Endothelial cell of umbilical vein (primary cell): ENCODE measurements around the gene CIC. TPM values are rescaled to one million over a fixed set of nuclear protein-coding genes. Genes with fewer than 3 reads are reported as not detected.
"Not testable (repeated sequence)": the region's sequence is repeated elsewhere in the genome, so short reads cannot be mapped to it uniquely, and the experiment has no call there.

ENCODE experiments used
- BruUV-seq: library from RNA; stranded (reverse); fragments of 400-500 nt; replicated peaks from 2 replicates; lab custom pipeline; 2021; lab: Mats Ljungman, UMichigan
- CTCF ChIA-PET: fragments of 300-600, 350-600 bp; sonication (Branson Sonifier 250); formaldehyde crosslinking; loops from one replicate; lab custom pipeline; 2021; ENCODE audit warnings: antibody characterized with exemption, inconsistent platforms; lab: Charles Lee
- POLR2A ChIA-PET: fragments of 300-600, 350-600 bp; sonication (Branson Sonifier 250); formaldehyde crosslinking; loops from one replicate; lab custom pipeline; 2021; ENCODE audit warnings: antibody characterized with exemption, inconsistent platforms; lab: Charles Lee
- DNase-seq: peaks from one replicate; pipeline ENCODE4 v3.0.0-alpha.2; 2011; ENCODE audit warnings: low read depth, low spot score
- FAIRE-seq: peaks from 2 replicates; lab custom pipeline; 2011; peaks lifted over from hg19 to GRCh38; lab: Jason Lieb, UNC
- H2AFZ ChIP-seq: 2 replicates; pipeline ENCODE4 v1.6.0; 2012; ENCODE audit warnings: low read depth, low read length, control low read depth, inconsistent platforms
- H3K27ac ChIP-seq: 2 replicates; pipeline ENCODE4 v1.5.1; 2011; ENCODE audit warnings: low read depth, mild to moderate bottlenecking, control low read depth, low read length, moderate library complexity; ENCODE audit not compliant: insufficient read depth
- H3K27me3 ChIP-seq, 2 experiments: 2 replicates each; pipeline versions ENCODE4 v1.6.0 to v1.6.1; 2011; ENCODE audit warnings: low read length in 2 of 2, mixed read lengths in 1 of 2; ENCODE audit not compliant: control insufficient read depth in 2 of 2, insufficient read depth in 2 of 2
- H3K36me3 ChIP-seq, 2 experiments: 2 replicates in 1 of 2; 3 replicates in 1 of 2; pipeline ENCODE4 v1.5.1; 2011; ENCODE audit warnings: low read length in 2 of 2, mild to moderate bottlenecking in 1 of 2, moderate library complexity in 1 of 2; ENCODE audit not compliant: control insufficient read depth in 2 of 2, insufficient read depth in 2 of 2; ENCODE audit errors: extremely low read depth in 1 of 2
- H3K4me1 ChIP-seq: 3 replicates; pipeline ENCODE4 v1.5.1; 2011; ENCODE audit warnings: mild to moderate bottlenecking, low read length; ENCODE audit not compliant: control insufficient read depth, insufficient read depth; ENCODE audit errors: extremely low read depth
- H3K4me2 ChIP-seq: 2 replicates; pipeline ENCODE4 v1.6.1; 2011; ENCODE audit warnings: low read length, control low read depth, mixed read lengths; ENCODE audit not compliant: insufficient read depth
- H3K4me3 ChIP-seq, 3 experiments: fragments of 200-600 bp in 1 of 3; sonication (generic), shearing (Covaris generic) in 1 of 3; replicated peaks in 1 of 3; 2 replicates each; pipeline ENCODE4 v1.5.1; 2011 to 2016; ENCODE audit warnings: control low read depth in 3 of 3, low read length in 3 of 3, mild to moderate bottlenecking in 2 of 3, inconsistent platforms in 1 of 3, low read depth in 1 of 3, moderate library complexity in 1 of 3; ENCODE audit not compliant: insufficient read depth in 1 of 3
- H3K79me2 ChIP-seq: 2 replicates; pipeline ENCODE4 v1.6.0; 2012; ENCODE audit warnings: low read length, inconsistent platforms; ENCODE audit not compliant: control insufficient read depth, insufficient read depth
- H3K9ac ChIP-seq: replicated peaks from 2 replicates; pipeline ENCODE3; 2011; ENCODE audit warnings: low read length, control low read depth; ENCODE audit not compliant: insufficient read depth; ENCODE audit errors: extremely low read depth
- H3K9me1 ChIP-seq: replicated peaks from 3 replicates; pipeline ENCODE4 v1.6.0; 2011; ENCODE audit warnings: mild to moderate bottlenecking, low read length; ENCODE audit not compliant: control insufficient read depth, insufficient read depth; ENCODE audit errors: extremely low read depth
- H3K9me3 ChIP-seq: replicated peaks from 2 replicates; pipeline ENCODE4 v1.5.1; 2012; ENCODE audit warnings: low read length, inconsistent platforms; ENCODE audit not compliant: control insufficient read depth, insufficient read depth
- H4K20me1 ChIP-seq: replicated peaks from 2 replicates; pipeline ENCODE3; 2011; ENCODE audit warnings: mild to moderate bottlenecking, low read length; ENCODE audit not compliant: control insufficient read depth, insufficient read depth; ENCODE audit errors: extremely low read depth
- CTCF ChIP-seq, 2 donors: IDR thresholded peaks; 1 replicate in 1 of 2; 2 replicates in 1 of 2; pipeline ENCODE4 v1.5.1; 2011; ENCODE audit warnings: low read length in 2 of 2, mild to moderate bottlenecking in 2 of 2, moderate library complexity in 2 of 2, control low read depth in 1 of 2, inconsistent platforms in 1 of 2, low read depth in 1 of 2; ENCODE audit not compliant: insufficient read depth in 1 of 2; ENCODE audit errors: extremely low read depth in 1 of 2
- GATA2 ChIP-seq: IDR thresholded peaks from 2 replicates; pipeline ENCODE4 v1.7.0; 2011; ENCODE audit warnings: low read depth, mild to moderate bottlenecking, moderate library complexity, mixed read lengths, low read length; ENCODE audit not compliant: insufficient read length, insufficient read depth
- JUN ChIP-seq: IDR thresholded peaks from 2 replicates; pipeline ENCODE4 v1.6.1; 2011; ENCODE audit warnings: borderline replicate concordance, low read depth; ENCODE audit not compliant: insufficient read length, insufficient read depth
- MYC ChIP-seq: IDR thresholded peaks from one replicate; pipeline ENCODE4 v1.6.1; 2011; ENCODE audit warnings: mild to moderate bottlenecking, low read depth, low read length
- POLR2A ChIP-seq: IDR thresholded peaks from 2 replicates; pipeline ENCODE4 v1.6.1; 2012; ENCODE audit warnings: low read depth, mild to moderate bottlenecking, control low read depth, low read length
- POLR2AphosphoS5 ChIP-seq: IDR thresholded peaks from 2 replicates; pipeline ENCODE4 v1.6.1; 2012; ENCODE audit warnings: low read depth, mild to moderate bottlenecking, control low read depth, low read length, moderate library complexity; ENCODE audit not compliant: insufficient read depth
- dilution Hi-C: fragments of 300-500 bp; cut with MboI; formaldehyde crosslinking; loops from one replicate; pipeline ENCODE4 v1.15.0; 2019; ENCODE audit warnings: low sequenced_read_pairs; ENCODE audit not compliant: extremely low pct_ligation_motif_present
- intact Hi-C: fragments of 100-400 bp; cut with micrococcal nuclease; formaldehyde crosslinking; loops from one replicate; pipeline ENCODE4 v1.10.0; 2022
- polyA plus RNA-seq, 4 experiments: library from polyadenylated mRNA; depleted of rRNA in 3 of 4; stranded (reverse) in 3 of 4; unstranded in 1 of 4; fragments of >200 nt; gene quantifications; 2 replicates each; pipeline versions ENCODE4 v1.2.1 to v1.2.3, GENCODE V29; 2011 to 2012; ENCODE audit warnings: missing spikeins in 1 of 4
- total RNA-seq: library from RNA; stranded (reverse); gene quantifications from 2 replicates; pipeline ENCODE4 v1.2.3, GENCODE V29; 2021

CIC gene
- total and polyA plus RNA-seq, 2 donors (not counting 3 experiments of a cell fraction or from before 2014, with no cell fraction given): 18.4 to 86.0 TPM

- H3K36me3 ChIP-seq: no peaks in the 10 kb centered on the region
- H2AFZ ChIP-seq: no peak overlapping the region
- ChIA-PET POLR2A (no interaction called here), CTCF (no interaction called here)
- no peak overlapping the region for H3K9ac ChIP-seq
- TF ChIP-seq MYC (no peak), POLR2A (no peak), JUN (peak; percentile 14), CTCF (IDR thresholded peaks at IDR 0.05; ENCODE audit: extremely low read depth in 1 of 2, insufficient read depth in 1 of 2, low read depth in 1 of 2, low read length in 2 of 2) (no peak), GATA2 (no peak), POLR2AphosphoS5 (no peak)
- no peaks in the 10 kb centered on the region for H3K27me3 ChIP-seq
- DNase-seq: no peak
- no peaks in the 10 kb centered on the region for H3K9me1 ChIP-seq
- intact Hi-C loops (no loop called here), dilution Hi-C loops (no loop called here)
- FAIRE-seq: no peak
- H3K4me3 ChIP-seq: no peak overlapping the region
- H3K27ac ChIP-seq: no peak overlapping the region
- H3K4me2 ChIP-seq: no peak overlapping the region
- no peaks in the 10 kb centered on the region for H4K20me1 ChIP-seq
- no peaks in the 10 kb centered on the region for H3K79me2 ChIP-seq
- no TSS peak for BruUV-seq
- H3K9me3 ChIP-seq: no peaks in the 10 kb centered on the region
- no peaks in the 10 kb centered on the region for H3K4me1 ChIP-seq
These were observed 7.3 kb upstream of the CIC start for GRCh38 chr19:42261763-42262162.

GRCh38 chr19:42266105-42266504, 2.9 kb upstream of the CIC start:
- not testable (repeated sequence) for H3K36me3 ChIP-seq, FAIRE-seq
- CTCF ChIA-PET: interaction anchor here (1.6 kb wide), 1 partner anchor 13 kb away, joined by 4 read pairs; no protein-coding TSS in a partner anchor

GRCh38 chr19:42266928-42267603, 2.0 kb upstream of the CIC start:
- H4K20me1 ChIP-seq, dilution Hi-C loops, H3K9me1 ChIP-seq, H3K27me3 ChIP-seq, H3K36me3 ChIP-seq, H3K9ac ChIP-seq, intact Hi-C loops, FAIRE-seq, H3K4me3 ChIP-seq, H3K4me2 ChIP-seq, DNase-seq, H2AFZ ChIP-seq, POLR2A ChIA-PET, H3K27ac ChIP-seq, H3K9me3 ChIP-seq, BruUV-seq: not testable (repeated sequence)
- peaks cover 22% of the 10 kb centered on the region for H3K4me1 ChIP-seq
- peaks cover 23% of the 10 kb centered on the region for H3K79me2 ChIP-seq
- CTCF ChIA-PET: interaction anchor here (1.0 to 1.6 kb wide), 5 partner anchors 11 to 22 kb away, joined by 3 to 10 read pairs (median 5); no protein-coding TSS in a partner anchor

More at GRCh38 chr19:42266105-42266504, 2.9 kb upstream of the CIC start:
- H3K9ac ChIP-seq, H4K20me1 ChIP-seq, dilution Hi-C loops, DNase-seq, POLR2A ChIA-PET, H3K27me3 ChIP-seq, H3K9me3 ChIP-seq, H3K4me3 ChIP-seq, H2AFZ ChIP-seq, H3K27ac ChIP-seq, intact Hi-C loops, H3K4me2 ChIP-seq, H3K9me1 ChIP-seq, BruUV-seq: not testable (repeated sequence)
- peaks cover 14% of the 10 kb centered on the region for H3K79me2 ChIP-seq
- peaks cover 19% of the 10 kb centered on the region for H3K4me1 ChIP-seq
